Measurements from ENCODE around the gene PLXDC2.

DNA sequence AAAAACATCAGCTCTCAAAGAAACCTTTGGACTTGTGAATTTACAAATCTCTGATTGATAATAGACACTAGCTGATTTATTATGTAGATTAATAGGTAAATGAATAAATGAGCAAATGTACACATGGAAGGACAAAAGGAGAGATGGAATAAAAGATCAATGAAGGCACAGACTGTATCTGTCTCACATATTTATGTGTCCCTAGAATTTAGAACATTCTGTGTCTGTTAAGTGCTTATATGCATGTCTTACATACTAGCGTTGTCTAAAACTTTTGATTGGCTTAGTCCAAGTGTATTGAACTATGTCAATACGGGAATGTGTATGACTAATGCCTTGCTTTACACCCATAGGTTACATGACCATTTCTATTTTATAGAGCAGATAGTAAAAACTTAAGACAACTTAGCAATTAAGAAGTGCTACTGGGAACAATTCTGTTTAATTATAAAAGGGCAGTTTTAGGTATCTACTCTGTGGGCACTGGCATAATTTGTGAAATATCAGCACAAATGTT lies 140.3 kb downstream of the PLXDC2 start:
- TF ChIP-seq, protein P1, sequence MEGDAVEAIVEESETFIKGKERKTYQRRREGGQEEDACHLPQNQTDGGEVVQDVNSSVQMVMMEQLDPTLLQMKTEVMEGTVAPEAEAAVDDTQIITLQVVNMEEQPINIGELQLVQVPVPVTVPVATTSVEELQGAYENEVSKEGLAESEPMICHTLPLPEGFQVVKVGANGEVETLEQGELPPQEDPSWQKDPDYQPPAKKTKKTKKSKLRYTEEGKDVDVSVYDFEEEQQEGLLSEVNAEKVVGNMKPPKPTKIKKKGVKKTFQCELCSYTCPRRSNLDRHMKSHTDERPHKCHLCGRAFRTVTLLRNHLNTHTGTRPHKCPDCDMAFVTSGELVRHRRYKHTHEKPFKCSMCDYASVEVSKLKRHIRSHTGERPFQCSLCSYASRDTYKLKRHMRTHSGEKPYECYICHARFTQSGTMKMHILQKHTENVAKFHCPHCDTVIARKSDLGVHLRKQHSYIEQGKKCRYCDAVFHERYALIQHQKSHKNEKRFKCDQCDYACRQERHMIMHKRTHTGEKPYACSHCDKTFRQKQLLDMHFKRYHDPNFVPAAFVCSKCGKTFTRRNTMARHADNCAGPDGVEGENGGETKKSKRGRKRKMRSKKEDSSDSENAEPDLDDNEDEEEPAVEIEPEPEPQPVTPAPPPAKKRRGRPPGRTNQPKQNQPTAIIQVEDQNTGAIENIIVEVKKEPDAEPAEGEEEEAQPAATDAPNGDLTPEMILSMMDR (IDR thresholded peaks at IDR 0.05; ENCODE audit: low read depth, low read length, poor library complexity, severe bottlenecking), result no peak
- no peak for TF ChIP-seq EZH2phosphoT487 (IDR thresholded peaks at IDR 0.05; ENCODE audit: borderline replicate concordance, low read length)
